Activated CD8-positive, alpha-beta memory T cell treated with anti-CD3 and anti-CD28 coated beads for 48 hours (primary cell): ENCODE measurements around the gene TRERF1.

Source experiments
- DNase-seq, 3 experiments: peaks; one replicate each; pipeline ENCODE4 v3.0.0-alpha.2; 2020; ENCODE audit warnings: low read depth in 2 of 3, low spot score in 2 of 3

Gene TRERF1

DNA sequence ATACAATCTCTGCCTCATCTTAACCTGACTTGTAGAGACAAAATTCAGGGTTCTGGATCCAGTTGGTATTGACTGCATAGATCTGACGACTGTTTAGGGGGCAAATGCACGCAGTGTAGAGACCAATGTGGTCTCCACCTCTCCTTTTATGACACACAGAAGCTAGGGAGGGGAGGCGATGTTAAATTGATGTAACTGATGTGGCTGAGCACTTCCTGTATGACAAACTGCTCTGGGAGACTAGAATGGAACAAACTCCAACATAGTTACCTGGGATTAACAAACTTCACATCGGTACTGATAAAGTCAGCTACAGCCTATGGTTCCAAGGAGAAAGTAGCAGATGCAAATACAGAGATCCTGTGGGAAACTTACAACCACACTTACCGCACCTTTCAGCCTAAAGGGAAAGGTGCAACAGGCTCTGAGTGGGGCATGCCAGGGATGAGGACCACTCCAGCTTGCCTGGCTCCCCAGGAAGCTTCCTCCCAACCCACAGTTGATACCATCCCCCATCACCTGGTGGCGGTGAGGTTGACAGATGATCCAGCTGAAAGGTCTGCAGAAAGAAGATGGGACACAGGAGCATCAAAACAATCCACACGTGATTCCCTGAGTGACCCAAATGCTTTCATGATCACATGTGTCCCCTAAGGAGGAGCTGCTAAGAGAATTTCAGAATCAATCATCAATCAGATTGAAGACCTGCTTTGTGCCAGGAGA lies 173.4 kb downstream of the TRERF1 start:
- DNase-seq = no peak

DNA sequence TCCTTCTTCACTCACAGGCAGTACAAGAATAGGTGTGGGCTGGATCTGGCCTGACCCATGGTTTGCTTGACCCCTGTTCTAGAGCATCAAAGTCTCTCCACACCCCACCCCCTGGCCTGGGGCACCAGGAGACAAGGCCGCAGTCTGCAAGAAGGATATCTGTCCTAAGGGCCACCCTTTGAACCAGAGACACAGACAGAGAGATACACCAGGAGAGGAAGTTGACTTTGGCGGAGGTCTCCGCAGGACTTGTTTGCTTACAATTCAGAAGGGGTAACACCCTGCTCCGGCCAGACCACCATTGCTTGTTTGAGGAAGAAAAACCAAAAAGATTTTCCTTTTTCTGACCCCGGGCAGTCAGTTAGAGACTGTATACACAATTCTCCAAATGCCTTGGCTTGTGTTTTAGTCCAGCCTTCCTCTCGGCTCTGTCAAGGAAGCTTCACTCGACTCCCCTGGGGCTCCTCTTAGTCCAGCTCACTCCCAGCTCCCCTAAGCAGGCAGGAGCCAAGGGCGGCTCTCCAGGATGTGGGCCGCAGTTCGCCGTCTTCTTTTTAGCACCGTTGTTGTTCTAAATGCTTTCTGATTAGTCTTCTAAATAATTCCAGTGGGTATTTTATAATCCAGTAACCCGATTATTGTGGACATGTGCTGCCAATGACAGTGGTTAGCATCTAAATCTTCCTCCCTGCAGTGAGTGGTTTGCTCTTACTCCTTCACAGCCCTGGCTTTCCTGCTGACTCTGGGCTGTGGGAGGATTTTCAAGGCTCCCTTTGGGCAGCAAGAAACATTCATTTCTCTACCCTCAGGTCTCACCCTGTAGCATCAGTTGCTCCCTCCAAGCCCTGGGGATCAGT lies 175.5 kb downstream of the TRERF1 start:
- no peak for DNase-seq

DNA sequence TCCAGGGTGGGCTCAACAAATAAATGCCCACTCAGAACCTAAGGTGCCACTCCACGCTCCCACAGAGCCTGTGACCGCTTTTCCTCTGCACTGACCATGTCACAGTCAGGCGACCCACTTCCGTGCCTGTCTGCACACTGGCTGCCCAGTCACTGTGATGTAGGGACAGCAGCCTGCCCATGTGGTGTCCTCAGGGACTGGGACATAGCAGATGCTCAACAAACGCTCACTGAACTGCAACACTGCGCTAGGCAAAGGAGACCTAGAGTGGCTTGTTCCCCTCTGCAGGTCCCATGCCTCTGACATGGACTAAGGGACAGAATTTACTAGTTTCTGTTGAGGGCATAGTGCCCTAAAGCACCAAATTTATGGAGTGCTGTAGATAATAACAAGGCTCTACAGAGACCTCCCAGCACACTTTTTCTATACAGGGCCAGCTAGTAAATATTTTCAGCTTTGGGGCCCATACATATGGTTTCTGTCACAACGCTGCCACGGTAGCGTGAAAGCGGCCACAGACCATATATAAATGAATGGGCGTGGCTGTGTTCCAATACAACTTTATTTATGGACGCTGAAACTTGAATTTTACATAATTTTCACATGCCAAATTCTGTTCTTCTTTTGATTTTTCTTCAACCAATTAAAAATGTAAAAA lies 176.2 kb downstream of the TRERF1 start:
- DNase-seq = no peak

DNA sequence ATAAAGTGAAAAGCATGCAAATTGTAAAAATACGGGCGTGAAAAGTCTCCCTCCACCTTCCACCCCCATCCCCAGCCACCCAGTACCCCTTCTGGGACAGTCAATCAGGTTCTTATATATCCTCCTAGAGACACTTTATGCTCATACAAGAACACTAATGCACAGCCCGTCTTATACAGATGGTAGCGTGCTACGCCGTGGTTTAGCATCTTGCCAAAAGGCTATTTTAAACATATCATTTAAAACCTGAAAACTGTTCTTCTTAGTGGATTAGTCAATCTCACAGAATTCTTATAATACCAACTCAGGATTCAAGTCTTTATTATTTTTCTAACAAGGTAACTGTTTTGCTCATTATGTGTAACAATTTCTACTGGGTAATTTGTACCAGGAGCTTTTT lies 176.8 kb downstream of the TRERF1 start:
- DNase-seq = no peak

DNA sequence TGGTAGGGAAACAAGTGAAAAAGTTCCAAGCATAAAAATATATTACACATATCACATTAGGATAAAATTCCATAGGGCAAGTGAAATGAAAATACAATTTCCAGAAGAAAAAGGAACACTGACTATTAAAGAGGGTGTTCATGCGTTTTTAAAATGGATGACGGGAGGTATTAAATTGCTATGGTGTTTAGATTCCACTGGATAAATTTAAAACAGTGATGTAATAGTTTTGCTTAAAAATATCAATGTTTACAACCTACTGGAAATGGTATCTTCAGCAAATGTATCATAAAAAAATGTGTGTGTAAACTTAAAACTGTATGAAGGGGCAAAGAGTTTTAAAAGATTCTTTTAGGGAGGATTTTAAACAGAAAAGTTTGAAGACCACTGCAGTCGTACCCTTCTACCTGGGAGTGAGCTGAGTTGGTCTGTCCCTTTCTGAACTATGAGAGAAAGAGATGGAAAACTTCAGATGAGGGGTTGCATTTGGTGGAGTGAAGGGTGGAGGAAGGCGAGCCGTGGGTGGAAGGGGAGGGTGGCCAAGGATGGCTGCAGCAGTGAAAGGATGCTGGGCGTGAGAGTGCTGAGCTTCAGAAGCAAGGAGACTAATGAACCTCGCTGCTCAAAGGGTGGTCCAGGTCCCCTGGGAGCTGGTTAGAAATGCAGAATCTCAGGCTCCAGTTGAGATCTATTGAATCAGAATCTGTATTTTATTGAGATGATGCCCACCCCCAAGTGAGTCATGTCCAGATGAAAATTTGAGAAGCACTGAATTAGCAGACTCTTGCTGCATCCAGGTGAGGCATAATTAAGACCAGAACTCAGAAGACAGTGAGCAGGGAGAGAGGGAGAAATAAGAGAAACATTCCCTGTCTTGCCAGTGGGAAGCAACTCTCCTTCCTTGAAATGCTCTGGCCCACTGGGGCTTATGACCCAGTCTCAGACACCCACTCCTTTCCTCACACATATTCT lies 179.6 kb downstream of the TRERF1 start:
- DNase-seq = no peak

DNA sequence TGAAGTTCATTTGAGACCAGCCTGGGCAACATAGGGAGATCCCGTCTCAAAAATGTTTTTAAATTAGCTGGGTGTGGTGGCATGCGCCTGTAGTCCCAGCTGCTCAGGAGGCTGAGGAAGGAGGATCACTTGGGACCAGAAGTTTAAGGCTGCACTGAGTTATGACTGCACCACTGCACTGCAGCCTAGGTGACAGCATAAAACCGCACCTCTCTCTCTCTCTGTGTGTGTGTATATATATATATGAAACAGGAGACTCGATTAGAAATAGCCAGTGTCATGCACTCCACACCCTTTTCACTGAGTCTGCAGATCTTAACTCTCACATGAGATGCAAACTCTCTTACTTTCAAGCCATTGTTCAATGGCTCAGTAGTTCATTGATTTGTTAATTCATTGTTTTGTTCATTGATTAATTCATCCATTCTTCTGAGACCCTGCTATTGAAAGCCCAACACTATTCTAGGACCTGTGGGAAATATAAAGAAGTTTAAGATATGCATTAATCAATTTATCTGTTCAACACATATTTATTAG lies 181.7 kb downstream of the TRERF1 start:
- no peak for DNase-seq

DNA sequence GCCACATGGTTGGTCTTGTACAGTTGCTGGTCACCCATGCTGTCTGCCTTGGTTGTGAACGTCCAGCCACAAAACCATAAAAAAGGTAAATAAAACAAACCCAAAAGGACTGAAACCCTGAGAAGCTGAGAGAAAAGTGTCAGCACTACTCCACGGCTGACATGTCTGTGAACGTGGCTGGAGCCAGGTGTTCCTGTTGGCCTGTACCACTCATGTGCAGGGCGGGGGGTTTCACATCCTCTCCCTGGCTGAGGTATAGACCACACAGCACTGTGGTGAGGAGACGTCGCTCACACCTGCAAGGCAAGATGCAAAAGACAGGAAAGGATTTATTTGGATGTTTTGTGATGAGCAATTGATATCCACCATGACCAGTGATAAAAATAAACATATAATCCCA lies 182.2 kb downstream of the TRERF1 start:
- no peak for DNase-seq

DNA sequence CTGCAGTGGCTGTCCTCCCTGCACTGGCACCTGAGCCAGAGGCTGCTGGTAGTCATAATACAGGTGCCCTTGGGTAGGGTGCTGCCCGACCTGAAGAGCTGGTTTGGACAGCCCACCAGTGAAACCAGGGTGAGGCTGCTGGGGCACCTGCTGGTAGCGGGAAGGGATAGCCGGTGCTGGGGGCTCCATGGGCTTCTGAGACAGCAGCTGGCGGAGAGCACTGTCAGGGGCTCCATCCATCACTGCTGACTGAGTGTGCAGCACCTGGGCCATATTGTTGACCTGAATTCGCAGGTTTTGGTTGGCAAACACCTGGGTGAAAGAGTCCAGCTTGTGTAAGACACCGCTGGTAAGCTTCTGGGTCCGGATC lies 182.9 kb downstream of the TRERF1 start:
- no peak for DNase-seq

DNA sequence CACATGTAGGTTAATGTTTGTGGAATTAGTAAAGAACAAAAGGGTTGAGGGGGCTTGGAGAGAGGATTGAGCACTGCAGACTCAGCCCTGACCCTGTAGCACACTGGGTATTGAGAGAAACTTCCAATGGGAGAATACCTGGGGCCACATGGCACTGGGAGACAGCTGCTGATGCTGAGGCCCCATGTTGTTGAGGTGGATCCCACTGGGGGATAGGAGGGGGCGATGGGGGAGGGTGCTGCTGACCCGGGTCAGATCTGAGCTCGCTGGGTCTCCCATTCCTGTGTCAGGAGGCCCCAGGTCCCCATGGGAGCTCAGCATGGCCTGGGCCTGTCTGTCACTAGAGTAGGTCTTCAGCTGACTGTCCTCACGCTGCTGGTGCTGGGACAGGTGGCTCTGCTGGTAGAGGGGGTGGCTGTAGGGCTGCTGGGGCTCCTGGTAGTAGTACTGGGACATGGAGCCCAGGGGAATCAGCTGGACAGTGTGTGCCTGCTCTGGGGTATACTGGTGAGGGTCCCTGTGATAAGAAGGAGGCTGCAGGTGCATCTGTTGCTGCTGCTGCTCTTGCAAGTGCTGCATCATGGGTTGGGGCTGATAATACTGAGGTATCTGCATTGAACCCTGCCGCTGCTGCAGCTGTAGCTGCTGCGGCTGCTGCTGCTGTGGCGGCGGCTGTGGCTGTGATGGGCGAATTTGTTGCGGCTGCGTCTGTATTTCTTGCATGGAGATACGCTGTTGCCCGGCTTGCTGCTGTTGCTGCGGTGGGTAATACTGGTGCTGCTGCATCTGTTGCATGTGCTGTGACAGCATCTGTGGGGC lies 183.5 kb downstream of the TRERF1 start:
- DNase-seq = no peak

DNA sequence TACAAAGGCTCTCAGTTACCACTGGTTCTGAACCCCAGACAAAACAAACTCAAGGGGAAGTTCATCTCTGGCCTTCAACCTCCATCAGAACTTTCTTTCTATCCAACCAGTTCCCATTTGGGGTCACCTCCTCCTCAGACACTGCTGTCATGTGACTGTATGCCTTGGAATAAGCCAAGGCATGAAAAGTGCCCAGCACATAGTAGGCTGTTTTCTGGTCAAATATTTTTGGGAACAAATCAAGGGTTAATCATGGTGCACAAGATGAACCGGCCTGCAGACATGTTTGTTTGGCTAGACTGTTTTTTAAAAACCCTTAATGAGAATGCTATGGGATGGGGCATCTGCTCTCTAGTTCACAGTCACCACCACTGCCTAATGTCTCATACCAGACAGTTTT lies 185.2 kb downstream of the TRERF1 start:
- no peak for DNase-seq

DNA sequence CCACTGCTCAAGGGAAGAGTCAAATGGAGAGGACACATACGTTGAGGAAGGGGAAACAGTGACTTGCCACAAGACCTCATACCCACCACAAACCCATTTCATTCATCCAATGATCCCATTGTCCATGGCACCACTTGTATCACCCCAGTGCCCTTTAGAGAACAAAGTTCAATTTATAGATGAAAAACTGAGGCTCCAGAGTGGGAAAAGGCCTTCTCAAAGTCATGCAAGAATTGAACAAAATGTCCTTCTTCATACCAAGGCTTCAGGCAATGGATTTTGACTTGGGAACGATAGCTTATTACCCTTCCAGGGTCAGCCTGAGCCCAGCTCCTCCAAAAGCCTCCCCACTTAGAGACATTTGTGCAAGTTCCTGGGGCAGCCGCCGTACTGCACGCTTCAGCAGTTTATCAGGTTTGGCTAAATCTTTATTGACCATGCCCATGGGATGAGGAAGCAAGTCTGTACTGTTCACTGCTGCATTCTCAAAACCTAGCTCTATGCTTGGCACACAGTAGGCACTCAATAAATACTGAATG lies 186.8 kb downstream of the TRERF1 start:
- no peak for DNase-seq

DNA sequence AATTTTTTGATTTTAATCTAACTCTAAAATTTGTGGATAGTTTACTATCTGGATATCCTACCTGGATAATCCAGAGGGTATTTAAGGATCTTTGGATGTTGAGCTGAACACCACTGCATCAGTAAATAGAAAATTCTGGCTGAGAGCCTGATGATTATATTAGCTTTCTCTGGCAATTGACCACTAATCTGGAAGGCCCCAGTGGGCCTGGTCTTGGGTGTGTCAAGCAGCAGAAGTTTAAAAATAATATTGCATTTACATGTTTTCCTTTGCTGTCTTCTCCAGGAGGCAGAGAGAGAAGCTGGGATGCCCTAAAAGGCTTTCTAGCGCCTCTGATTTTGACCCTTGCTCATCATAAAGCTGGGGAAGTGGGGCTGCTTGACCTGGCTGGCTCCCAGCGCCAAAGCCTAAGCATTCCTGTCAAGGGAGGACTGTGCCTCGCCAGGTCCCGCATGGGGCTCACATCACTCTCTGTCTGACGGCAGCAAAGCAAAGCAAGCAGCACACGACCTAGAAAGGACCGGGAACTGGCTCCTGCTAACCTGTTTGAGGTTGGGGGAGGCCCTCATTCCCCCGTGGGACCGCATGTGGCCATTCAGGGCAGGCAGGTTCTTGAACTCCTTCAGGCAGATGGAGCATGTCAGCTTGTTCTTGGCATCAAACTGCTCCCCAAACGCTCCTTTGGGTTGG lies 187.4 kb downstream of the TRERF1 start:
- DNase-seq = no peak

DNA sequence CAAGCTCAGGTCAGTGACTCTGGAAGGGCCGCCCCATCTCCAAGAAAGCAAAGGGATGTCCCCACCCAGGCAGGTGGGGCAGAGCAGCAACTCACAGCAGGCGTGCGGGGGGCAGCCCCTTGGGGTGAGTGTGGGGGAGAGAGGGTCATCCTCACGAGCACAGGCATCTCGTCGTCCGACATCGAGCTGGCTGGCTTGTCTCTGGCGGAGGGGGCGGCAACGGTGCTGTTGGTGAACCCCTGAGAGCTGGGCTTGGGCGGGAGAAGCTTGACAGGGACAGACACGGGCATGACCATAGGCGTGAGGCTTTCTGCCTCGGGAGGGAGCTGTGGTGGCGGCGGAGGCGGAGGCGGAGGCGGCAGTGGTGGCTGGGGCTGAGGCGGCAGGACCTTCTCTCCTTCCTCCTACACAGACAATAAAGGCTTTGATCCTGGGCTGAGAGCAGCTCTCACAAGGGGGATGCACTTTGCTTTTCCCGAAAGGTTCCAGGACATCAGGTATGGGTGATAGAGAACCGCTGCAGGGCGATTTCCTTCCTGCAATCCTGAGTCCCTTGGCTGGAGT lies 188.5 kb downstream of the TRERF1 start:
- DNase-seq = no peak

DNA sequence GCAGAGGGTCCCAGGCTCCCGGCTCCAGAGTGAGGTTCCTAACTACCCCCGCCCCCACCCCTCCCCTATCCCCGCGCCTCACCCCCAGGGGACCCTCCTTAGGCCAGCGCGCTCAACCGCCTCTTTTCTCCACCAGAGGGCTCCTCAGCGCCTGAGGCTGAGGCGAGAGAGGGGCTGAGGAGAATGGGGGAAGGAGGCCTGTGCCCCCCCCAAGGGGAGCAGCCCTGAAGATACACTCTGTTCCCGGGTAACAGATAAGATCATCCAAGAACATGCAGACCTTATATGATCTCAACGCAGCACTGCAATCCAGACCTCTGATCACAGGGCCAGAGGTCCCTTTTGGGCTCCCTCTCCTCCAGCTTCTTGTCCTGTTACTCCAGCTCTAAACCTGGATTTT lies 190.8 kb downstream of the TRERF1 start:
- no peak for DNase-seq

DNA sequence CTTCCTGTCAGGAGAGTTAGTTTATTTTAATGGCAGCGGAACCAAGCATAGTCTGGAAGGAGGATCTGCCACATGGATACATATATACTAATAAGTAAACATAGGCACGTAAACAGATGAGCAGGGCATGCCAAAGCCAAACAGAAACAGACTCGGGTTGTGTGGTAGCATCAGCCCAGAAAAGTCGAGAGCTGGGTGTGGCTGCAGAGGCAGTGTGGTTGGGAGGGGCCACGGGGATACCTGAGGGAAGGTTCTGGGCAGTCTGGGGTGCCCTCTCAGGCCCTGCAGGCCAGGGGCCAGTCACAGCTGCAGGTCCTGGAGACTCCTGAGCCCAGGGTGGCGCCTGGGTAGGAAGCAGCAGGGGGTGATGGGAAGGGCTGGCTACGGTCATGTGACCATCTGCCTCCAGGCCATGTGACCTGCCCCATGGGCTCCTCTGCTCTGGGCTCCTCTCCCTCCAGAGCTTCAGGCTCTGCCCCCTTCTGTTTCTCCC lies 191.3 kb downstream of the TRERF1 start:
- DNase-seq = no peak

DNA sequence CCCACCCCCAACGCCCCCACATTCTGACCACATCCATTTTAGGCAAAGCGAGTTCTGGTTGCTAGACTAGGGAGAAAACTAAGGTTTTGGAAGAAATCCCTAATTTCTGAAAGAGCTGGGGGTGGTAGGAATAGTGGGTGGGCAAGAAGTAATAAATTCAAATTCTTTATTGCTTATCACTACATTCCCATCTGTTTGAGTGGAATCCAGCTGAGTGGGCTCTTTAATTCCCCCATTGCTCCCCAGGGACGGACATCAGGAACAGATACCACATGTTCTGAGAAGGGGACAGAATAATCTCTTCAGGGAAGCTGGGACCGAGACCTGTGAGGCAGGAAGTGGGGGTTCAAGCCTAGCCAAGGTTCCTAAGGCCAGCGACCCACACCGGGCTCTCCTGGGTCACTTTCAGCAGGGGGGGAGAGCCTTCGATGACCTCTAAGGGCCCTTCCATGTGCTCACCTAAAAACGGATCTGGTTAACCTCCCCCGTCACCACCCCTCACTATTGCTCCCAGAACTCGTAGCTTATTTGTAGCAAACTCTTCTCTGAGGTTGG lies 191.8 kb downstream of the TRERF1 start:
- DNase-seq = no peak

DNA sequence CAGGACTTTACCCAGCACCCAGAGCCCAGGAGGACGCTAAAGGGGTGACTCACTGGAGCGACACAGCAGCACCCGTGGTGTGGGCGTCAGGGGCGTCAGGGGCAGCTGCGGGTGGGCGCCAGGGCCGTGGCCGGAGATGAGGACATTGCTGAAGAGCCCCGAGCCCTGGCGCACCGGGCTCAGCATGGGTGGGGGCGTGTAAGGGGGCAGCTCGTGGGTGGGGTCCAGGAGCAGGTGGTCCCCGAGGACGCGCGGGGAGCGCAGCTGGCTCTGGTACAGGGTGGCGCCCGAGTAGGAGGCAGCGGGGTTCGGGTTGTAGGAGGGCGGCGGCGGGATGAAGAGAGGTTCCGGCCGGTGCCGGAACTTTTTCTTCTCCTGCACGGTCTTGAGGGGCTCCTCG lies 192.4 kb downstream of the TRERF1 start:
- no peak for DNase-seq

DNA sequence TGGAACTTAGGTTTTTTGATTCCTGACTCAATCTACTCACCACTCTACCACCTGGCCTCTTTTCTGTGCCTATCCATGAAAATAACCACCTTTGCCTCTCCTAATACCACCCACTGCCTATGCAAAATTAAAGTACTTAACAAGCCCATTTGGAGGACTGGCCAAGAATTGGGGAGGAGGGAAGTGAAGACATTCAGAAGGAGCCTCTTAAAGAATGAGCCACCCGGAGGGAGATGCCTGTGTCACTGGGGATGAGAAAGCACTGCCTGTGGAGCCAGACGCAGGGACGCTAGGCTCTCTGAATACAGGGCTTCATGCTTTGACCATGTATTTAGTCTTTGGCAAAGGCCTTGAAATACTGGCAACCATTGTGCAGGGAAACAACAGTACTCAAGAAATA lies 194.1 kb downstream of the TRERF1 start:
- no peak for DNase-seq
